Measurements from ENCODE around the gene PTH2. TPM values are rescaled to one million over a fixed set of nuclear protein-coding genes. Genes with fewer than 3 reads are reported as not detected.

PTH2 gene
- total RNA-seq, 2 donors from 2014 or later: not detected

DNA sequence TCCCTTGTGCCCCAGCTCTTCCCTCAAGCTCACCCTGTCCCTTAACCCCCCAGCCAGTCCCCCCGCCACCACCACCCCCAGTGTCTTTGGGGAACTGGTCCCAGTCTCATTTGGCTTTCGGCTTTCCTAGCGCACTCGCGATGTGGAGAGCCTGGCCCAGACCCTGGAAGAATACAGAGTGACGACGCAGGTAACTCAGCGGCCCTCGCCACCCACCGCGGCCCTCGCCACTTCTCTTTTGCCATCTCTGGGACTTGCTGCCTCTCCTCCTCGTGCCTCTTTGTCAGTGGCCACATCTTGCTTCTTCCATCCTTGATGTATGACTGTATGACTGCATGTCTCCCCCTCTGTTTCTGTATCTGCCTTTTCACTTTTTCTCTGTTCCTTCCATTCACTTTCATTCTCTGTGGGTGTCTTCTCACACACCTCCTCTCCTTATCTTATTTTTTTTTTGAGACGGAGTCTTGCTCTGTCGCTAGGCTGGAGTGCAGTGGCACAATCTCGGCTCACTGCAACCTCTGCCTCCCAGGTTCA is 15.7 kb downstream of the PTH2 start:
- H3K9me3 ChIP-seq: no peaks in the 10 kb centered on the region
- TF ChIP-seq, protein P1, sequence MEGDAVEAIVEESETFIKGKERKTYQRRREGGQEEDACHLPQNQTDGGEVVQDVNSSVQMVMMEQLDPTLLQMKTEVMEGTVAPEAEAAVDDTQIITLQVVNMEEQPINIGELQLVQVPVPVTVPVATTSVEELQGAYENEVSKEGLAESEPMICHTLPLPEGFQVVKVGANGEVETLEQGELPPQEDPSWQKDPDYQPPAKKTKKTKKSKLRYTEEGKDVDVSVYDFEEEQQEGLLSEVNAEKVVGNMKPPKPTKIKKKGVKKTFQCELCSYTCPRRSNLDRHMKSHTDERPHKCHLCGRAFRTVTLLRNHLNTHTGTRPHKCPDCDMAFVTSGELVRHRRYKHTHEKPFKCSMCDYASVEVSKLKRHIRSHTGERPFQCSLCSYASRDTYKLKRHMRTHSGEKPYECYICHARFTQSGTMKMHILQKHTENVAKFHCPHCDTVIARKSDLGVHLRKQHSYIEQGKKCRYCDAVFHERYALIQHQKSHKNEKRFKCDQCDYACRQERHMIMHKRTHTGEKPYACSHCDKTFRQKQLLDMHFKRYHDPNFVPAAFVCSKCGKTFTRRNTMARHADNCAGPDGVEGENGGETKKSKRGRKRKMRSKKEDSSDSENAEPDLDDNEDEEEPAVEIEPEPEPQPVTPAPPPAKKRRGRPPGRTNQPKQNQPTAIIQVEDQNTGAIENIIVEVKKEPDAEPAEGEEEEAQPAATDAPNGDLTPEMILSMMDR (IDR thresholded peaks at IDR 0.05): no peak
- DNase-seq: no peak
- no peak overlapping the region for H3K27ac ChIP-seq
- intact Hi-C loops (cut with DNase I): no loop called here
- H3K36me3 ChIP-seq: no peaks in the 10 kb centered on the region
- H3K4me3 ChIP-seq: no peak overlapping the region
- H3K27me3 ChIP-seq: no peaks in the 10 kb centered on the region
- H3K9ac ChIP-seq (ENCODE audit: low read depth in 2 of 2, low read length in 2 of 2): no peak overlapping the region
- no peaks in the 10 kb centered on the region for H3K4me1 ChIP-seq

DNA sequence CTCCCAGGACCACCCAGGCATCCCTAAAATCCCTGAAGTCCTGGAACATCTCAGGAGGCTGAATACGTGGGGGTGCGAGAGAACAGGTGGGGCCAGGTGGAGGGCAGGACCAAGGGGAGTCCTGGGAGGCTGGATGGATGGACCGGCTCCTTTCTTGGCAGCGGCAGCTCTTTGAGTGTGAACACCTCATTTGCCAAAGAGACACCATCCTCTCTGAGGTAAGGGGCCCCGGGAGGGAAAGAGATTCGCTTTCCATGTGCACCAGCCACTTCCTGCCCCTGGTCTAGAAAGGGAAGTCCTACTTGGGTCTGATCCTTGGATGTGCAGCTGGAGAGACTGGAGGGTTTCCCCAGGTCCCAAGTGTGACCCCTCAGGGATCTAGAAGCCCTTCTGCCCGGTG is 16.2 kb downstream of the PTH2 start:
- intact Hi-C loops (cut with DNase I): no loop called here
- H3K9ac ChIP-seq (ENCODE audit: low read depth in 2 of 2, low read length in 2 of 2): no peak overlapping the region
- no peaks in the 10 kb centered on the region for H3K4me1 ChIP-seq
- no peak overlapping the region for H3K27ac ChIP-seq
- DNase-seq: no peak
- no peak overlapping the region for H3K4me3 ChIP-seq
- no peaks in the 10 kb centered on the region for H3K36me3 ChIP-seq
- no peaks in the 10 kb centered on the region for H3K27me3 ChIP-seq
- no peaks in the 10 kb centered on the region for H3K9me3 ChIP-seq
- TF ChIP-seq, protein P1 (IDR thresholded peaks at IDR 0.05): no peak

DNA sequence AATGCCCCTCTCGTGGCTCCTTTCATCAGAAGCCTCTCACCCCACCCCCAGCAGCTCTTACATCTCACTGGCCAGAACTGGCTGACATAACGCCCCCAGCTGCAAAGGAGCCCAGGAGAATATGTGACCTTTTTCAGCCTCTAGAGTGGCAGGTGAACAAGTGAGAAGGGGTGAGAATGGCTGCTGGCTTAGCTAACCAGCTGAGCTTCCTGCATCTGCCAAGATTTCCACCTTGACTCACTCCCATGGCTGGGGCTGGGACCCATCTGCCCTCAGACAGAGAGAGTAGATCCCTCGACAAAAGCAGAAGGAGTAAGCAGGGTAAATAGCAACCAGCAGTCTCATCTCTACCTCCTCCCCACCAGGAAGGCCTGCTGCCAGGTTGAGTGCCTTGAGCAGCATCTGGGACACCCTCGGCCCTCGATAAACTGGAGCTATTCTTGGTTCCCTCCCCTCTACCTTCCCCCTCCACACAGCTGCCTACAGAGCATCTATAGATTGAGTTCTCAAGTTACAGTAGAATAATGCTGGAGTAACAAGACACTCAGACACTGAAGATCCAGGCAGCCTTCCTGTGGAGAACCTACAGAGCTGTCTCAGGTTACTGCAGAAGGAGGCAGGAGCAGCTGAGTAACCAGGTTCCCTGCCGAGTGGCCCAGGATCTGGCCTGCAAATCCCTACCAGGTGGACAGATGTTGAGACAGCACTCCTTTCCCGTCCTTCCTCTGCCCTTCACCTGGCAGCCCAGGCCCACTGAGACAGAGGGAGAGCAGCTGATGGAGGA is 19.6 kb downstream of the PTH2 start:
- Histone ChIP-seq H3K9ac (ENCODE audit: low read depth in 2 of 2, low read length in 2 of 2) (no peak overlapping the region), H3K27ac (no peak overlapping the region), H3K4me3 (no peak overlapping the region), H3K27me3 (no peaks in the 10 kb centered on the region), H3K36me3 (no peaks in the 10 kb centered on the region), H3K4me1 (no peaks in the 10 kb centered on the region), H3K9me3 (no peaks in the 10 kb centered on the region)
- no peak for DNase-seq
- intact Hi-C loops (cut with DNase I): no loop called here
- TF ChIP-seq, protein P1 (IDR thresholded peaks at IDR 0.05): no peak

DNA sequence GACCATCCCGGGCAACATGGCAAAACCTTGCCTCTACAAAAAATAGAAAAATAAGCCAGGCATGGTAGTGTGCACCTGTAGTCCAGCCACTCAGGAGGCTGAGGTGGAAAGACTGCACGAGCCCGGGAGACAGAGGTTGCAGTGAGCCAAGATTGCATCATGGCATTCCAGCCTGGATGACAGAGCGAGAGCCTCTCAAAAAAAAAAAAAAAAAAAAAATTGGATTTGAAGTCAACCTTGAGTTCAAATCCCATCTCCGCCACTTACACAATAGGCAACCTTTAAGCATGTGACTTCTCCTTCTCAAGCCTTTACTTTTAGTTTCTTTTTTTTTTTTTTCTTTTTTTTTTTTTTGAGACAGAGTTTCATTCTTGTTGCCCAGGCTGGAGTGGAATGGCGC is 23.2 kb downstream of the PTH2 start:
- no peaks in the 10 kb centered on the region for H3K36me3 ChIP-seq
- intact Hi-C loops (cut with DNase I): no loop called here
- no peak overlapping the region for H3K9ac ChIP-seq (ENCODE audit: low read depth in 2 of 2, low read length in 2 of 2)
- H3K4me1 ChIP-seq: no peaks in the 10 kb centered on the region
- H3K4me3 ChIP-seq: no peak overlapping the region
- no peaks in the 10 kb centered on the region for H3K27me3 ChIP-seq
- H3K27ac ChIP-seq: no peak overlapping the region
- no peak for DNase-seq
- no peaks in the 10 kb centered on the region for H3K9me3 ChIP-seq
- TF ChIP-seq, protein P1 (IDR thresholded peaks at IDR 0.05): no peak

DNA sequence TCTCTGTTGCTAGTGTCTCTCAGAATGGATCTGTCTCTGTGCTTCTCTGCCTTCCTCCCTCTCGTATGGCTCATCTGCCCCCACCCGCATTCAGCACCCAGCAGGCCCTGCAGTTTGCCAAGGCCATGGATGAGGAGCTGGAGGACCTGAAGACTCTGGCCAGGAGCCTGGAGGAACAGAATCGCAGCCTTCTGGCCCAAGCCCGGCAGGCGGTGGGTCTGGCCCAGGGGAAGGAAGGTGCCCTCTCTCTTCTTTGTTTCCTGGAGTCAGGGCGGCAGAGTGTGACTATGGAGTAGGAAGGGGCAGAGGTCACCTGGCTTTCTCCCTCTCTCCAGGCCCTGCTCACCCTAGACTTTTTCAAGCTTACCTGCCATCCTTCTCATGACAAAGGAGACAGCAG is 24.3 kb downstream of the PTH2 start:
- Histone ChIP-seq H3K27ac (no peak overlapping the region), H3K4me3 (no peak overlapping the region), H3K36me3 (no peaks in the 10 kb centered on the region), H3K27me3 (no peaks in the 10 kb centered on the region), H3K4me1 (no peaks in the 10 kb centered on the region), H3K9me3 (no peaks in the 10 kb centered on the region), H3K9ac (ENCODE audit: low read depth in 2 of 2, low read length in 2 of 2) (no peak overlapping the region)
- DNase-seq: no peak
- intact Hi-C loops (cut with DNase I): no loop called here
- TF ChIP-seq, protein P1 (IDR thresholded peaks at IDR 0.05): no peak
